KMS-11 (cell line): ENCODE data around the gene TPO.

Experiments
- H2AFZ ChIP-seq: fragments of 200-600 bp; sonication (generic); 2 replicates; pipeline ENCODE4 v1.6.1; 2016; ENCODE audit warnings: antibody characterized with exemption, mixed run types, low read depth
- H3K27ac ChIP-seq: fragments of 200-600 bp; sonication (generic); 2 replicates; pipeline ENCODE4 v1.6.1; 2016; ENCODE audit warnings: mild to moderate bottlenecking, mixed run types
- H3K27me3 ChIP-seq: fragments of 200-600 bp; sonication (generic); 2 replicates; pipeline ENCODE4 v1.6.1; 2017; ENCODE audit warnings: mild to moderate bottlenecking, low read depth, mixed run types, moderate library complexity; ENCODE audit not compliant: insufficient read depth
- H3K36me3 ChIP-seq: fragments of 200-600 bp; sonication (generic); 2 replicates; pipeline ENCODE4 v1.6.1; 2017; ENCODE audit warnings: mild to moderate bottlenecking, mixed run types; ENCODE audit not compliant: insufficient read depth
- H3K4me1 ChIP-seq: fragments of 200-600 bp; sonication (generic); 2 replicates; pipeline ENCODE4 v1.6.1; 2016; ENCODE audit warnings: mild to moderate bottlenecking, low read depth, mixed run types; ENCODE audit not compliant: poor library complexity, severe bottlenecking
- H3K4me2 ChIP-seq: fragments of 200-600 bp; sonication (generic); 2 replicates; pipeline ENCODE4 v1.7.0; 2016; ENCODE audit warnings: mild to moderate bottlenecking, mixed run types
- H3K4me3 ChIP-seq: fragments of 200-600 bp; sonication (generic); IDR thresholded peaks from 2 replicates; pipeline ENCODE4 v1.6.1; 2017; ENCODE audit warnings: low read depth, low read length, mixed read lengths; ENCODE audit not compliant: insufficient read depth
- H3K79me2 ChIP-seq: fragments of 200-600 bp; sonication (generic); 2 replicates; pipeline ENCODE4 v1.6.1; 2016; ENCODE audit warnings: low read depth, mixed run types; ENCODE audit not compliant: insufficient read depth
- H3K9ac ChIP-seq: fragments of 200-600 bp; sonication (generic); 2 replicates; pipeline ENCODE4 v1.6.1; 2016; ENCODE audit warnings: mild to moderate bottlenecking, mixed run types
- H4K20me1 ChIP-seq: fragments of 200-600 bp; sonication (generic); 2 replicates; pipeline ENCODE4 v1.6.1; 2016; ENCODE audit warnings: mild to moderate bottlenecking, mixed run types; ENCODE audit not compliant: insufficient read depth
- TF ChIP-seq, protein P1 (sequence below): fragments of 200-600 bp; sonication (generic); conservative IDR thresholded peaks from 2 replicates; pipeline ENCODE4 v1.6.1; 2017; ENCODE audit warnings: low read depth, mild to moderate bottlenecking, antibody characterized with exemption, low read length, moderate library complexity, mixed read lengths

TPO gene

DNA sequence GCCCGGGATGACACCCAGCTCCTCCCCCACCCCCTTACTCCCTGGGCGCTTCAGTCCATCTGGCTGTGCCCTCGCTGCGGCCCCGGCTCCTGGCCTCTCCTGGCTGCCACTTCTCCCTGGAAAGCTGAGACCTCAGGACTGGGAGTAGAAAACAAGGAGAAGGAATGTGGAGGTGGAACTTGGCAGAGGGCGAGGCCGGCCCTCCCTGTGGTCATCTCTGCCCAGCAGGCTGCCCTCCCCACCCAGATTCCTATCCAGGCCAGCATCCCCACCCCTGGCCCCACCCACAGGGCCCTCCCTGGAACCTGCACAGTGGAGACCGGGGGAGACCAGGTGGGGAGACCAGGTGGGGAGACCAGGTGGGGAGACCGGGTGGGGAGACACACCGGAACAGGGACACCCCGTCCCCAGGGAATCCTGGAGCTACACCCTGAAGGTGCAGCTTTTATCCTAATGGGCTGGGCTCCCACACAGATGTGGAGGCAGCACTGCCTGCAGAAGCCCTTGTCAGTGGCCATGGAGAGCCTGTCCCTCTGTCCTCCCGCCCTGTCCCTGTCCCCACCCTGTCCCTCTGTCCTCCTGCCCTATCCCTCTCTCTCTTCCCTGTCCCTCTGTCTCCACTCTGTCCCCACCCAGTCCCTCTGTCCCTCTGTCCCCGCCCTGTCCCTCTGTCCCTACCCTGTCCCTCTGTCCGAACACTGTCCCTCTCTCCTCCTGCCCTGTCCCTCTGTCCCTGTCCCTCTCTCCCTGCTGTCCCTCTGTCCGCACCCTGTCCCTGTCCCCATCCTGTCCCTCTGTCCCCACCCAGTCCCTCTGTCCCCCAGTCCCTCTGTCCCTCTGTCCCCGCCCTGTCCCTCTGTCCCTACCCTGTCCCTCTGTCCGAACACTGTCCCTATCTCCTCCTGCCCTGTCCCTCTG lies 173.9 kb downstream of the TPO start:
- Histone ChIP-seq H4K20me1 (no peaks in the 10 kb centered on the region), H3K4me1 (no peaks in the 10 kb centered on the region), H3K36me3 (no peaks in the 10 kb centered on the region), H3K9ac (no peak overlapping the region), H3K79me2 (no peaks in the 10 kb centered on the region), H3K4me3 (no peak overlapping the region), H2AFZ (no peak overlapping the region), H3K27ac (no peak overlapping the region), H3K27me3 (no peaks in the 10 kb centered on the region), H3K4me2 (no peak overlapping the region)
- TF ChIP-seq, protein P1, sequence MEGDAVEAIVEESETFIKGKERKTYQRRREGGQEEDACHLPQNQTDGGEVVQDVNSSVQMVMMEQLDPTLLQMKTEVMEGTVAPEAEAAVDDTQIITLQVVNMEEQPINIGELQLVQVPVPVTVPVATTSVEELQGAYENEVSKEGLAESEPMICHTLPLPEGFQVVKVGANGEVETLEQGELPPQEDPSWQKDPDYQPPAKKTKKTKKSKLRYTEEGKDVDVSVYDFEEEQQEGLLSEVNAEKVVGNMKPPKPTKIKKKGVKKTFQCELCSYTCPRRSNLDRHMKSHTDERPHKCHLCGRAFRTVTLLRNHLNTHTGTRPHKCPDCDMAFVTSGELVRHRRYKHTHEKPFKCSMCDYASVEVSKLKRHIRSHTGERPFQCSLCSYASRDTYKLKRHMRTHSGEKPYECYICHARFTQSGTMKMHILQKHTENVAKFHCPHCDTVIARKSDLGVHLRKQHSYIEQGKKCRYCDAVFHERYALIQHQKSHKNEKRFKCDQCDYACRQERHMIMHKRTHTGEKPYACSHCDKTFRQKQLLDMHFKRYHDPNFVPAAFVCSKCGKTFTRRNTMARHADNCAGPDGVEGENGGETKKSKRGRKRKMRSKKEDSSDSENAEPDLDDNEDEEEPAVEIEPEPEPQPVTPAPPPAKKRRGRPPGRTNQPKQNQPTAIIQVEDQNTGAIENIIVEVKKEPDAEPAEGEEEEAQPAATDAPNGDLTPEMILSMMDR, result no peak

DNA sequence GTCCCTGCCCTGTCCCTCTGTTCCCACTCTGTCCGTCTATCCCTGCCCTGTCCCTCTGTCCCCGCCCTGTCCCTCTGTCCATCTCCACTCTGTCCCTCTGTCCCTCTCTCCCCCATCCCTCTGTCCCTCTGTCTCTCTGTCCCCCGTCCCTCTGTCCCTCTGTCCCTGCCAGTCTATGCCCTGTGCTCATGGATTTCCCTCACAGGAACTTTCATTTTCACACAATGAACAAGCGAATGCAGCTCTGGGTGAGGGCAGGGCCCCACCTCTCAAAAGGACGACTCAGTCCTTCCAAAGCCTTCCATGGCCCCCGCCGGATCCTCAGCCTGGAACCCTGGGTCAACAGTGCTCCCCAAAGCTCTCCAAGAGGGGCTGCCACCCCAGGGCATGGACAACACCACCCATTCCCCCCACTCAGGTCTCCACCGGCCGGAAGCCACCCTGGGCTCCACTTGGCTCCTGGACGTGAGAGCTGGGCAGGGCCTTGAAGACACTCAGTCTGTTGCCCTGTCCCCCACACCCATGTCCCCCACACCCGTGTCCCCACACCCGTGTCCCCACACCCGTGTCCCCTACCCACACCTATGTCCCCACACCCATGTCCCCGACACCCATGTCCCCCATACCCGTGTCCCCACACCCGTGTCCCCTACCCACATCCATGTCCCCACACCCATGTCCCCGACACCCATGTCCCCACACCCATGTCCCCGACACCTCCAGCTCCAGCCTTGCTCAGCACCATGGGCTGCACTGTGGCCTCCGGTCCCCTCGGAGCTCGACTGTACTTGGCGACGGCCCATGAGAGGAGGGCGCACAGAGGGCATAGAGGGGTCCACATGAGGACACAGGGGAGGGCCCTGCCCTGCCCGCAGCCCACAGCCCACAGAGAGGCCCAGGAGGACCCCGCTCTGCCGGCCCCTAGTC lies 175.1 kb downstream of the TPO start:
- Histone ChIP-seq H3K79me2 (no peaks in the 10 kb centered on the region), H4K20me1 (no peaks in the 10 kb centered on the region), H3K4me1 (no peaks in the 10 kb centered on the region), H2AFZ (no peak overlapping the region), H3K27ac (no peak overlapping the region), H3K4me2 (no peak overlapping the region), H3K9ac (no peak overlapping the region), H3K36me3 (no peaks in the 10 kb centered on the region), H3K27me3 (no peaks in the 10 kb centered on the region), H3K4me3 (no peak overlapping the region)
- TF ChIP-seq, protein P1, result no peak

DNA sequence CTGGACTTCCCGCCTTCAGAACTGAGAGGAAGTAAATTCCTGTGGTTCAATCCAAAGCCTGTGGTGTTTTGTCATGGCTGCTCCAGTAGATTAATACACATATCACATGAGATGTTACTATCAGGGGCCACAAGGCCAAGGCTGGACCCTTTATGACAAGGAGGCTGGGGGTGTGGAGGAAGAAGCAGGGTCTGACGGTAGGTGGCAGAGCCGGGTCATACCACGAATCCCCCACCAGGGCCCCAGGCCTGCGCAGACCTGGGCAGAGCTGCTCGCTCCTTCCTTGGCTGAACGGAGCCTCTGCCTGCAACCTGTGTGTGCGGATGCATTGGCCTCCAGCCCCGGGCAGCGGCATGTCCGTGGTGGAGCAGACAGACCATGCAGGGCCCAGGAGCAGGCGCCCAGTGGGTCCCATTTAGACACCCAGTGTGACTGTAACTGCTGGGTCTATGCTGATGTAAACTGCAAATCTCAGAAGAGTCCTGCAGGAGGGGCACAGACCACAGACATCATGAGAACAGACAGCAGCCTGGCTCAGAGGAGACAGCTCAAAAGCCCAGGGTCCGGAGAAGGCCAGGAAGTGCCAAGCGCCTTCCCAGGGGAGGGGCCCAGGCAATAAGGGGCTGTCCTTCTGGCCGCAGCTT lies 175.8 kb downstream of the TPO start:
- no peak overlapping the region for H3K27ac ChIP-seq
- no peaks in the 10 kb centered on the region for H3K36me3 ChIP-seq
- TF ChIP-seq, protein P1, result no peak
- H3K9ac ChIP-seq, result no peak overlapping the region
- H3K79me2 ChIP-seq, result no peaks in the 10 kb centered on the region
- H4K20me1 ChIP-seq, result no peaks in the 10 kb centered on the region
- no peaks in the 10 kb centered on the region for H3K27me3 ChIP-seq
- no peaks in the 10 kb centered on the region for H3K4me1 ChIP-seq
- H2AFZ ChIP-seq, result no peak overlapping the region
- no peak overlapping the region for H3K4me3 ChIP-seq
- H3K4me2 ChIP-seq, result no peak overlapping the region
